OCI-LY1 (cell line): ENCODE results near the gene BORCS6.

ENCODE experiments used
- EZH2 ChIP-seq: fragments of 200-600 bp; sonication (generic), shearing (Covaris generic); IDR thresholded peaks from 2 replicates; pipeline ENCODE4 v1.8.0; 2017; ENCODE audit warnings: borderline replicate concordance, mixed run types, mild to moderate bottlenecking, antibody characterized with exemption, low read length, moderate library complexity, mixed read lengths
- TF ChIP-seq, protein P1 (sequence below): fragments of 200-600 bp; sonication (generic), shearing (Covaris generic); IDR thresholded peaks from 2 replicates; pipeline ENCODE4 v1.5.1; 2017; ENCODE audit warnings: mild to moderate bottlenecking, antibody characterized with exemption, low read length, moderate library complexity, mixed read lengths

DNA sequence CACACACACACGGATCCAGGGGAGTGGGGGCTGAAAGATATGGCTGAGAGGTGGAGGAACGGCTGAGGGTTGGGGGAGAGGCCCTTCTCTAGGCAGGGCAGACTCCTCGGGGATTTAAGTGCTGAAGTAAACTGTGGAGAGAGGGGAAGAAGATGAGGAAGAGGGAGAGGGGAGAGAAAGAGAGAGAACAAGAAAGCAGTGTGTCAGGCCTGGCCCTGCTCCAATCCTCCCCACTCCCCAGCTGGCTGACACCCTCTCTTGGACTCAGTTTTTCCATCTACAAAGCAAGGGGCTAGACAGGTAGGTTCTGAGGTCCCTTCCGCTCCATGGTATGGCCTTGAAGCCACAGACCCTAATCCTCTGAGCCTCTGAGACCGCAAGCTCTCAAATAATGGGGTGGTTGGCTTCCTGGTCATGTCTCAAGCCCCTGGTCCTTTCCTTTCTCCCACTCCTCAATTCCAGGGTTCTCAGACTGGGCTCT, 29.2 kb downstream of the BORCS6 start:
- no peak for TF ChIP-seq EZH2
- TF ChIP-seq, protein P1, sequence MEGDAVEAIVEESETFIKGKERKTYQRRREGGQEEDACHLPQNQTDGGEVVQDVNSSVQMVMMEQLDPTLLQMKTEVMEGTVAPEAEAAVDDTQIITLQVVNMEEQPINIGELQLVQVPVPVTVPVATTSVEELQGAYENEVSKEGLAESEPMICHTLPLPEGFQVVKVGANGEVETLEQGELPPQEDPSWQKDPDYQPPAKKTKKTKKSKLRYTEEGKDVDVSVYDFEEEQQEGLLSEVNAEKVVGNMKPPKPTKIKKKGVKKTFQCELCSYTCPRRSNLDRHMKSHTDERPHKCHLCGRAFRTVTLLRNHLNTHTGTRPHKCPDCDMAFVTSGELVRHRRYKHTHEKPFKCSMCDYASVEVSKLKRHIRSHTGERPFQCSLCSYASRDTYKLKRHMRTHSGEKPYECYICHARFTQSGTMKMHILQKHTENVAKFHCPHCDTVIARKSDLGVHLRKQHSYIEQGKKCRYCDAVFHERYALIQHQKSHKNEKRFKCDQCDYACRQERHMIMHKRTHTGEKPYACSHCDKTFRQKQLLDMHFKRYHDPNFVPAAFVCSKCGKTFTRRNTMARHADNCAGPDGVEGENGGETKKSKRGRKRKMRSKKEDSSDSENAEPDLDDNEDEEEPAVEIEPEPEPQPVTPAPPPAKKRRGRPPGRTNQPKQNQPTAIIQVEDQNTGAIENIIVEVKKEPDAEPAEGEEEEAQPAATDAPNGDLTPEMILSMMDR: no peak
